ENCODE measurements around the gene PLCD4. TPM values are rescaled to one million over a fixed set of nuclear protein-coding genes. Genes with fewer than 3 reads are reported as not detected.

Gene PLCD4
- total and polyA plus RNA-seq, 5 donors from 2014 or later: 0.12 to 0.54 (median 0.16) TPM; not detected in 2

DNA sequence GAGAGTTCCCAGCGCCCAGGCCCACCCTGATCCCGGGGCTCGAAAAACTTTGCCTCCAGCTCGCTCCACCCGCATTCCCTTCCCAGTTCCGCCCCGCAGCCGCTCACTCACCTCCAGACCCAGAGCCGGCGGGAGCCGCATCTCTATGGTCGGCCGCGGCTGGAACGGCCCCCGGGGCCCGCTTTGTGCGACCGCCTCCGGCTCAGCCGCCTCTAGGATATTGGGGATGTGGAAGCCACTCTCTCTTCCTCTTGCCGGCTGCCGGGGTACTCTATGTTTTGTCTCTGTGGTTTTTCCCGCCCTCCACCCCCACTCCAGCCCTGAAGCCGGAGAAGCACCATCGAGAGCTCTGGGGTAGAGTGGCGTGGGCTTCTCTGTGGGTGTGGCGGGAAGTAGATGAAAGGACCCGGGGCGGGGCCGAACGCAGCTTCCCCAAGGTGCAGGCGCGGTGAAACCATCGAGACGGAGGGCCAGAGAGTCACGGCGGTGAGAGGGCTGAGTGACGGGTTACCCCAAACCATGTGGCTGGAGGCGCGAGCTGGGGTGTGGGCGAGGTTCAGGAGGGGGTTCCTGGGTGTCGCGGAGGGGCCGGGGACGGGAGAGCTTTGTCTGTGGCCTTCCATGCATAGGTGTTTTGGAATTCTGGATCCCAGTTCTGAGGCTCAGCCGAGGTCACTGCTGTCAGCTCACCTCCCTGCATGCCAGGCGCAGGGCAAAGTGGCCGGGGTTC is 51.7 kb downstream of the PLCD4 start, which contains the start of the genes BCS1L and ZNF142:
Gene BCS1L (plus strand): TSS at position 426 of the 730 bp plus-strand sequence. CDS start 1,305 bp downstream, outside the sequence.
Gene ZNF142 (minus strand): TSS at position 366 of the 730 bp plus-strand sequence. CDS start 3,194 bp downstream, outside the sequence.
- Histone ChIP-seq H3K4me1 (ENCODE audit: control insufficient read depth, insufficient read depth, low read length, poor library complexity, severe bottlenecking) (peaks cover 17% of the 10 kb centered on the region), H3K4me3 (ENCODE audit: low read depth, low read length) (peak within 1 kb of the TSS; percentile 89), H3K36me3 (ENCODE audit: control insufficient read depth, insufficient read depth, low read length) (peaks cover 44% of the 10 kb centered on the region), H3K27ac (ENCODE audit: insufficient read depth, low read length, poor library complexity, severe bottlenecking) (peak within 1 kb of the TSS; percentile 77), H3K27me3 (ENCODE audit: control insufficient read depth, insufficient read depth, low read length) (no peaks in the 10 kb centered on the region), H3K9me3 (ENCODE audit: control insufficient read depth in 2 of 2, low read length in 2 of 2) (no peaks in the 10 kb centered on the region)
- Mint-ChIP-seq H3K9me3 (no peaks in the 10 kb centered on the region), H3K4me3 (peak within 1 kb of the TSS; percentile 95 to 99 (median 97)), H3K4me1 (peaks cover 17 to 47% (median 32%) of the 10 kb centered on the region in 4 donors), H3K27ac (peak within 1 kb of the TSS; percentile 94 to 99 (median 95)), H3K27me3 (no peaks in the 10 kb centered on the region), H3K36me3 (peaks cover 41% of the 10 kb centered on the region)
- ATAC-seq (ENCODE audit: low read depth in 2 of 2) (peak; percentile 98), DNase-seq (peak; percentile 86 to 96 (median 91))

DNA sequence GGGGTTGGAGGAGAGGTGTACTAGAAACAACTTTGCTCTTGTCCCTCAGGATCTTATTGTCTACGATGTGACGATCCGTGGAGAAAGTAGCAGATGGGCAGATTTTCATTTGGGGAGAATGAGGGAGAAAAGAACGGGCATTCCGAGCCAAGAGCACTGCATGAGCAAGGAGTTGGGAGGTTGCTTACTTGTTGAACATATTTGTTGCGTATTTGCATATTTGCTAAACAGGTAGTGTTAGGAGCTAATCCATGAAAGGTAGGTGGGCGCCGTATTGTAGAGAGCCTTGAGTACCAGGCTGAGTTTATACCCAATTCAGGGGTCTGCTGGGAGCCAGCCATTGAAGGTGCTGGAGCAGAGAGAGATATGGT is 52.3 kb downstream of the PLCD4 start:
- peak overlapping the region; percentile 94 to 99 (median 95) for H3K27ac Mint-ChIP-seq
- DNase-seq (no peak), ATAC-seq (ENCODE audit: low read depth in 2 of 2) (no peak)
- H3K4me3 Mint-ChIP-seq: peak overlapping the region; percentile 95 to 99 (median 97)
- peaks cover 17% of the 10 kb centered on the region for H3K4me1 ChIP-seq (ENCODE audit: control insufficient read depth, insufficient read depth, low read length, poor library complexity, severe bottlenecking)
- peaks cover 46% of the 10 kb centered on the region for H3K36me3 ChIP-seq (ENCODE audit: control insufficient read depth, insufficient read depth, low read length)
- H3K4me3 ChIP-seq (ENCODE audit: low read depth, low read length): peak overlapping the region; percentile 89
- H3K36me3 Mint-ChIP-seq: peaks cover 45% of the 10 kb centered on the region
- H3K27ac ChIP-seq (ENCODE audit: insufficient read depth, low read length, poor library complexity, severe bottlenecking): peak overlapping the region; percentile 77
- no peaks in the 10 kb centered on the region for H3K9me3 ChIP-seq (ENCODE audit: control insufficient read depth in 2 of 2, low read length in 2 of 2)
- H3K27me3 ChIP-seq (ENCODE audit: control insufficient read depth, insufficient read depth, low read length): no peaks in the 10 kb centered on the region
- H3K4me1 Mint-ChIP-seq: peaks cover 17 to 42% (median 32%) of the 10 kb centered on the region in 4 donors
- no peaks in the 10 kb centered on the region for H3K27me3 Mint-ChIP-seq
- H3K9me3 Mint-ChIP-seq: no peaks in the 10 kb centered on the region

DNA sequence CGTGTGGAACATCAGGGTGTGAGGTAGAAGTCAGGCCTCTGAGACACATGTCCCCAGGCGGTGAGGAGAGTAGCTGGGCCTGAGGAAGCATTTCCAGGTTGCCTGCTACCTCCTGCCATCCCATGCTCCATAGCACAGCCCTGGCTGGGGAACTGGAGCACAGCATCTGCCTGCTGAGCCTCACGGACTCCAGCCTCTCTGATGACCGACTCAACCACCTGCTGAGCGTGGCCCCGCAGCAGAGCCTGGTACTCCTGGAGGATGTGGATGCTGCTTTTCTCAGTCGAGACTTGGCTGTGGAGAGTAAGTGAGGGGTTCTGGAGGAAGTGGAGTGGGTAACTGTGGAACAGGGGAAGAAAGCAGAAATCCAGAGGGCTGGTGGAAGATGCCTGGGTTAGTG is 54.7 kb downstream of the PLCD4 start:
- peaks cover 17% of the 10 kb centered on the region for H3K4me1 ChIP-seq (ENCODE audit: control insufficient read depth, insufficient read depth, low read length, poor library complexity, severe bottlenecking)
- ATAC-seq (ENCODE audit: low read depth in 2 of 2) (no peak), DNase-seq (no peak)
- peaks cover 50% of the 10 kb centered on the region for H3K36me3 ChIP-seq (ENCODE audit: control insufficient read depth, insufficient read depth, low read length)
- no peak overlapping the region for H3K4me3 ChIP-seq (ENCODE audit: low read depth, low read length)
- no peaks in the 10 kb centered on the region for H3K9me3 ChIP-seq (ENCODE audit: control insufficient read depth in 2 of 2, low read length in 2 of 2)
- Mint-ChIP-seq H3K27me3 (no peaks in the 10 kb centered on the region), H3K4me1 (peaks cover 13 to 31% (median 23%) of the 10 kb centered on the region in 4 donors), H3K4me3 (peak overlapping the region in 1 of 4 donors; percentile 71), H3K27ac (no peak overlapping the region), H3K9me3 (no peaks in the 10 kb centered on the region), H3K36me3 (peaks cover 45% of the 10 kb centered on the region)
- no peaks in the 10 kb centered on the region for H3K27me3 ChIP-seq (ENCODE audit: control insufficient read depth, insufficient read depth, low read length)
- H3K27ac ChIP-seq (ENCODE audit: insufficient read depth, low read length, poor library complexity, severe bottlenecking): no peak overlapping the region

DNA sequence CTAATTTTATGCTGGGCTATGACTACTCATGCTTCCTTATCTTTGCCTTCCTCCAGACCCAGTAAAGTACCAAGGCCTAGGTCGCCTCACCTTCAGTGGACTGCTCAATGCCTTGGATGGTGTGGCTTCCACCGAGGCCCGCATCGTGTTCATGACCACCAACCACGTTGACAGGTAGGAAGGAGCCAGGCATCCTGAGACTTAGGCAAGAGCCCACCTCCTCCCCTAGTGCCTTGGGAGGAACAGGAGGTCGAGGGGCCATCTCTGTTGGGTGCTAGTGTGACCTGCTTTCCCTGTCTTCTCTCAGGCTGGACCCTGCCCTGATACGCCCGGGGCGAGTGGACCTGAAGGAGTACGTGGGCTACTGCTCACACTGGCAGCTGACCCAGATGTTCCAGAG is 55.1 kb downstream of the PLCD4 start:
- Histone ChIP-seq H3K4me3 (ENCODE audit: low read depth, low read length) (no peak overlapping the region), H3K9me3 (ENCODE audit: control insufficient read depth in 2 of 2, low read length in 2 of 2) (no peaks in the 10 kb centered on the region), H3K27ac (ENCODE audit: insufficient read depth, low read length, poor library complexity, severe bottlenecking) (no peak overlapping the region), H3K36me3 (ENCODE audit: control insufficient read depth, insufficient read depth, low read length) (peaks cover 55% of the 10 kb centered on the region), H3K4me1 (ENCODE audit: control insufficient read depth, insufficient read depth, low read length, poor library complexity, severe bottlenecking) (peaks cover 17% of the 10 kb centered on the region), H3K27me3 (ENCODE audit: control insufficient read depth, insufficient read depth, low read length) (no peaks in the 10 kb centered on the region)
- peaks cover 10 to 28% (median 20%) of the 10 kb centered on the region in 4 donors for H3K4me1 Mint-ChIP-seq
- H3K9me3 Mint-ChIP-seq: no peaks in the 10 kb centered on the region
- DNase-seq (no peak), ATAC-seq (ENCODE audit: low read depth in 2 of 2) (no peak)
- no peak overlapping the region for H3K27ac Mint-ChIP-seq
- no peaks in the 10 kb centered on the region for H3K27me3 Mint-ChIP-seq
- H3K4me3 Mint-ChIP-seq: peak overlapping the region in 1 of 4 donors; percentile 71
- peaks cover 47% of the 10 kb centered on the region for H3K36me3 Mint-ChIP-seq

DNA sequence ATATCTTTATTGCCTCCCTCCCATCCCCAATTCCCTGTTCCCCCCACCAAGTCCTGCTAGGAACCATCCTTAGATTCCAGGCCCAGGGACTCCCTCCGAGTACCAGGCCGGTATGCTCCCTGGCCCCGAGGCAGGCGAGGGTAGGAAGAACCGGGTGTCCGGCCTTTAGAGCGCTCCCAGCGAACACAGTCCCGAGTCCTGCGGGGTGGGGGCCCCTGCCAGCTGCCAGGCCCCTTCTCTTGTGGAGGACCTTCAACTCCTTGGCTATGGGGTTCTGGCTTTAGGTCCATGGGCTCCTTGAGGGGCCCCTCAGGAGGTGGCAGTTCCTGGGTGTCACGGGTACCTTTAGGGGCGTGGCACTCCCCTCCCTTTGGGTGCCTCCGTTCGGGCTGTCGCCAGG is 56.2 kb downstream of the PLCD4 start:
- ATAC-seq (ENCODE audit: low read depth in 2 of 2): no peak
- H3K9me3 ChIP-seq (ENCODE audit: control insufficient read depth in 2 of 2, low read length in 2 of 2): no peaks in the 10 kb centered on the region
- H3K4me3 ChIP-seq (ENCODE audit: low read depth, low read length): no peak overlapping the region
- H3K4me1 ChIP-seq (ENCODE audit: control insufficient read depth, insufficient read depth, low read length, poor library complexity, severe bottlenecking): peaks cover 9% of the 10 kb centered on the region
- Mint-ChIP-seq H3K4me3 (peak overlapping the region in 1 of 4 donors; percentile 60), H3K4me1 (peaks cover 9 to 17% (median 12%) of the 10 kb centered on the region in 4 donors), H3K27me3 (no peaks in the 10 kb centered on the region), H3K36me3 (peaks cover 42% of the 10 kb centered on the region), H3K9me3 (no peaks in the 10 kb centered on the region), H3K27ac (no peak overlapping the region)
- DNase-seq: no peak
- H3K27me3 ChIP-seq (ENCODE audit: control insufficient read depth, insufficient read depth, low read length): no peaks in the 10 kb centered on the region
- peaks cover 64% of the 10 kb centered on the region for H3K36me3 ChIP-seq (ENCODE audit: control insufficient read depth, insufficient read depth, low read length)
- H3K27ac ChIP-seq (ENCODE audit: insufficient read depth, low read length, poor library complexity, severe bottlenecking): no peak overlapping the region

DNA sequence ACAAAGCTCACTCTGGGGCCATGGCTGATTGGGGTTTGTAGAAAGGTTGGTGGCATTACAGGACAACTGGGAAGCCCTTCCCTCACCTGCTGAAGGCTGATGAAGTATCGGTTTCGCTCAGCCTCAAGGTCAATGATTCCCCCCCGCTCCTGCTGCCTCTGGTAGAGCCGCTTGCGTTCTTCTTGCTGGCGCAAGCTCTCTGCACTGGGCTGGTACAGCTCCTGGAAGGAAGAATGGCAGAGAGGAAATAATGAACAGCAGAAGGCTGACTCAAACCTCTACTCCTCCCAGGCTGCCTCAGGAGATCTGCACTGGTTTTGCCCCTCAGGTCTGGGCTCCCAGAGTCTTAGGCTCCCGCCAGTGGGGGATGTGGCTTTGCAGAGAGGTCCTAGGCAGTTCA is 57.0 kb downstream of the PLCD4 start:
- Histone ChIP-seq H3K36me3 (ENCODE audit: control insufficient read depth, insufficient read depth, low read length) (peaks cover 64% of the 10 kb centered on the region), H3K4me3 (ENCODE audit: low read depth, low read length) (no peak overlapping the region), H3K27ac (ENCODE audit: insufficient read depth, low read length, poor library complexity, severe bottlenecking) (no peak overlapping the region), H3K27me3 (ENCODE audit: control insufficient read depth, insufficient read depth, low read length) (no peaks in the 10 kb centered on the region), H3K4me1 (ENCODE audit: control insufficient read depth, insufficient read depth, low read length, poor library complexity, severe bottlenecking) (peaks cover 6% of the 10 kb centered on the region), H3K9me3 (ENCODE audit: control insufficient read depth in 2 of 2, low read length in 2 of 2) (no peaks in the 10 kb centered on the region)
- Mint-ChIP-seq H3K27me3 (no peaks in the 10 kb centered on the region), H3K4me3 (peak overlapping the region in 1 of 4 donors; percentile 60), H3K4me1 (peaks cover 8 to 11% (median 10%) of the 10 kb centered on the region in 4 donors), H3K27ac (no peak overlapping the region), H3K9me3 (no peaks in the 10 kb centered on the region), H3K36me3 (peaks cover 39% of the 10 kb centered on the region)
- ATAC-seq (ENCODE audit: low read depth in 2 of 2): no peak
- DNase-seq: no peak

DNA sequence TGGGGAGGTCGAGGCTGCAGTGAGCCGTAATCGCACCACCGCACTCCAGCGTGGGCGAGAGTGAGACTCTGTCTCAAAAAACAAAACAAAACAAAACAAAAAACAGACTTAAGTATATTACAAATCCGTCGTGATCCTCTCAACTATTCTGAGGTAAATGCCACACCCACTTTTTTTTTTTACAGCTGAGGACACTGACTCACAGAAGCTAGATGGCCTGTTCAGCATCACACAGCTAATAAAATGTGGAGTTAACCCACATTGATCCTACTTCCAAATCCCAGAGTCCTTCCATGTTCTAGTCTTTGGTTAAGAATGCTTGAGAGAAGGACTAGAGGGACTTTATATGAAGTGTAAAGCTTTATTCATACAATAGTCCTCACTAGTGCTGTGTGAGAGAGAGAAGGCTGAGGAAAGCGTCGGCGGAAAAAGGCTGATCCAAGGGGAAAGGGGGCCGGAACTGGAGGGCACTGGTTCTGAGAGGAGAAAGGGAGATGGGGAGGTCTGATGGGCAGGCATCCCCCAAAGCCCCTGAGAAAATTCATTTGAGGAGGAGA is 63.5 kb downstream of the PLCD4 start:
- peaks cover 7% of the 10 kb centered on the region for H3K36me3 Mint-ChIP-seq
- H3K27ac Mint-ChIP-seq: peak overlapping the region; percentile 96 to 98 (median 97)
- no peaks in the 10 kb centered on the region for H3K9me3 Mint-ChIP-seq
- H3K27ac ChIP-seq (ENCODE audit: insufficient read depth, low read length, poor library complexity, severe bottlenecking): peak overlapping the region; percentile 79
- peak overlapping the region; percentile 96 to 99 (median 98) for H3K4me3 Mint-ChIP-seq
- no peaks in the 10 kb centered on the region for H3K9me3 ChIP-seq (ENCODE audit: control insufficient read depth in 2 of 2, low read length in 2 of 2)
- no peaks in the 10 kb centered on the region for H3K27me3 Mint-ChIP-seq
- H3K4me1 ChIP-seq (ENCODE audit: control insufficient read depth, insufficient read depth, low read length, poor library complexity, severe bottlenecking): peaks cover 17% of the 10 kb centered on the region
- H3K27me3 ChIP-seq (ENCODE audit: control insufficient read depth, insufficient read depth, low read length): no peaks in the 10 kb centered on the region
- peaks cover 4 to 23% (median 16%) of the 10 kb centered on the region in 4 donors for H3K4me1 Mint-ChIP-seq
- peaks cover 21% of the 10 kb centered on the region for H3K36me3 ChIP-seq (ENCODE audit: control insufficient read depth, insufficient read depth, low read length)
- peak overlapping the region; percentile 90 for H3K4me3 ChIP-seq (ENCODE audit: low read depth, low read length)
- ATAC-seq (ENCODE audit: low read depth in 2 of 2) (no peak), DNase-seq (peak in 1 of 3 donors; percentile 7)

Measured in CD4-positive, CD25-positive, alpha-beta regulatory T cell (primary cell).